Measurements from ENCODE around the gene PNPO. TPM values are rescaled to one million over a fixed set of nuclear protein-coding genes. Genes with fewer than 3 reads are reported as not detected.

Gene PNPO
- total and polyA plus RNA-seq, 4 donors, result 27.8 to 102 (median 51.3) TPM

DNA sequence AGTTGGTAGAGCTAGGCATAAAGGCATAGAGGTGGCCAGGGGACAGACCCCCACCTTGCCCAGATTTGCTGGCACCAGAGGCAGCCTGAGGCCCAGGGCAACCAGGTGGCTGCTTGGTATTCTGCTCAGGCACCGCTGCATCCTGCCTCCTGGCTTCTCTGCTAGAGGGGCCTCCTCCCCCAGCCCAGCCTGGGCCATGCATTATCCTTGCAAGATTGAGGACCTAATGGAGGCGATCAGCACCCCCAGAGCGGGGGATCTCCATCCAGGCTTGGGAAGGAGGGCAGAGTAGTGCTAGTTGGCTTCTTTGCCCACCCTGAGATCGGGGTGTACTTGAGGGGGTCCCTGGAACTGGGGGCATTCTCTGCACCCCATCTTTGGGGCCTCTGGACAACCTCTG, 53.4 kb downstream of the PNPO start:
- WGBS, result 87% methylated on average over 4 of the region's 4 CpGs

More for the DNA sequence above, 53.4 kb downstream of the PNPO start:
- no peaks in the 10 kb centered on the region for H3K27me3 ChIP-seq (ENCODE audit: control insufficient read depth in 4 of 4, insufficient read depth in 4 of 4, low read length in 3 of 4)
- no peaks in the 10 kb centered on the region for H3K36me3 ChIP-seq (ENCODE audit: control insufficient read depth in 4 of 4, insufficient read depth in 3 of 4, low read depth in 1 of 4, low read length in 3 of 4)
- TF ChIP-seq REST (IDR thresholded peaks at IDR 0.05) (no peak), JUND (IDR thresholded peaks at IDR 0.05) (no peak), FOXA1 (IDR thresholded peaks at IDR 0.05) (no peak), RXRA (IDR thresholded peaks at IDR 0.05) (no peak), TAF1 (conservative IDR thresholded peaks at IDR 0.05) (no peak), ZBTB33 (IDR thresholded peaks at IDR 0.05) (no peak), CTCF (IDR thresholded peaks at IDR 0.05; ENCODE audit: low read depth, low read length, missing input control) (no peak), SP1 (IDR thresholded peaks at IDR 0.05) (no peak), FOXA2 (IDR thresholded peaks at IDR 0.05) (no peak), NR2F2 (IDR thresholded peaks at IDR 0.05) (no peak), GABPA (IDR thresholded peaks at IDR 0.05 in 1 of 2, conservative IDR thresholded peaks at IDR 0.05 in 1 of 2) (no peak), HNF4G (IDR thresholded peaks at IDR 0.05) (no peak), HNF4A (conservative IDR thresholded peaks at IDR 0.05) (no peak)
- TF ChIP-seq, protein P1, sequence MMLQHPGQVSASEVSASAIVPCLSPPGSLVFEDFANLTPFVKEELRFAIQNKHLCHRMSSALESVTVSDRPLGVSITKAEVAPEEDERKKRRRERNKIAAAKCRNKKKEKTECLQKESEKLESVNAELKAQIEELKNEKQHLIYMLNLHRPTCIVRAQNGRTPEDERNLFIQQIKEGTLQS (IDR thresholded peaks at IDR 0.05), result no peak
- TF ChIP-seq, protein P2, sequence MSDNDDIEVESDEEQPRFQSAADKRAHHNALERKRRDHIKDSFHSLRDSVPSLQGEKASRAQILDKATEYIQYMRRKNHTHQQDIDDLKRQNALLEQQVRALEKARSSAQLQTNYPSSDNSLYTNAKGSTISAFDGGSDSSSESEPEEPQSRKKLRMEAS (IDR thresholded peaks at IDR 0.05), result no peak
- no peak overlapping the region for H3K9ac ChIP-seq (ENCODE audit: low read depth in 1 of 2, low read length in 2 of 2)
- no peak overlapping the region for H3K4me3 ChIP-seq (ENCODE audit: low read depth in 1 of 3, low read length in 3 of 3)
- H3K4me1 ChIP-seq (ENCODE audit: control insufficient read depth in 4 of 4, insufficient read depth in 4 of 4, low read length in 3 of 4), result no peaks in the 10 kb centered on the region
- no peaks in the 10 kb centered on the region for H3K9me3 ChIP-seq (ENCODE audit: control insufficient read depth in 4 of 4, low read length in 3 of 4)
- H3K27ac ChIP-seq (ENCODE audit: low read depth in 1 of 2, low read length in 2 of 2), result no peak overlapping the region
- DNase-seq (ENCODE audit: low spot score), result no peak
